Mesodermal cell (in vitro differentiated cells): Measurements from ENCODE around the gene NDUFS7.
"Not testable (repeated sequence)": the region's sequence is repeated elsewhere in the genome, so short reads cannot be mapped to it uniquely, and the experiment has no call there.

ENCODE experiments used
- H3K27ac ChIP-seq: 2 replicates; pipeline ENCODE4 v1.7.0; 2013; ENCODE audit warnings: mild to moderate bottlenecking, low read depth, low read length, moderate library complexity; ENCODE audit not compliant: severe bottlenecking
- H3K36me3 ChIP-seq: 2 replicates; pipeline ENCODE4 v1.7.1; 2013; ENCODE audit warnings: mild to moderate bottlenecking, low read length, moderate library complexity; ENCODE audit not compliant: control insufficient read depth, insufficient read depth
- H3K4me1 ChIP-seq: one replicate; pipeline ENCODE4 v1.7.1; 2013; ENCODE audit warnings: mild to moderate bottlenecking, low read length; ENCODE audit not compliant: insufficient read depth, control insufficient read depth, poor library complexity, severe bottlenecking
- H3K4me3 ChIP-seq: 2 replicates; pipeline ENCODE4 v1.7.0; 2013; ENCODE audit warnings: low read length, control low read depth, mild to moderate bottlenecking; ENCODE audit not compliant: insufficient read depth, poor library complexity, severe bottlenecking; ENCODE audit errors: extremely low read depth
- H3K9me3 ChIP-seq: 2 replicates; pipeline ENCODE4 v1.7.1; 2013; ENCODE audit warnings: mild to moderate bottlenecking, low read length, moderate library complexity; ENCODE audit not compliant: control insufficient read depth
- WGBS, 2 experiments: methylation state at CpG; one replicate each; pipeline ENCODE4 v1.1.5; 2013; ENCODE audit warnings: missing lambda C conversion rate in 2 of 2; ENCODE audit not compliant: insufficient coverage in 2 of 2; 5-methylcytosine and 5-hydroxymethylcytosine counted together

The NDUFS7 gene

GRCh38 chr19:1412323-1412923, 28.7 kb downstream of the NDUFS7 start:
- 94 to 95% methylated on average over 20 to 21 of the region's 21 CpGs for WGBS, 2 experiments
- Histone ChIP-seq H3K4me3 (no peak overlapping the region), H3K9me3 (no peaks in the 10 kb centered on the region), H3K4me1 (peaks cover 40% of the 10 kb centered on the region), H3K36me3 (peaks cover 63% of the 10 kb centered on the region), H3K27ac (no peak overlapping the region)

- 93 to 97% methylated on average over 31 to 33 of the region's 36 CpGs for WGBS, 2 experiments
- H3K27ac ChIP-seq, result no peak overlapping the region
- H3K4me1 ChIP-seq, result peaks cover 40% of the 10 kb centered on the region
Observed at GRCh38 chr19:1412995-1413800, 29.5 kb downstream of the NDUFS7 start.

GRCh38 chr19:1416014-1416841, 32.5 kb downstream of the NDUFS7 start:
- Histone ChIP-seq H3K36me3 (peaks cover 70% of the 10 kb centered on the region), H3K9me3 (no peaks in the 10 kb centered on the region), H3K27ac (peak overlapping the region; percentile 79), H3K4me3 (no peak overlapping the region), H3K4me1 (peaks cover 18% of the 10 kb centered on the region)
- 86 to 87% methylated on average over 23 to 26 of the region's 28 CpGs for WGBS, 2 experiments

More at GRCh38 chr19:1412995-1413800, 29.5 kb downstream of the NDUFS7 start:
- Histone ChIP-seq H3K36me3 (peaks cover 71% of the 10 kb centered on the region), H3K4me3 (no peak overlapping the region), H3K9me3 (no peaks in the 10 kb centered on the region)

- Histone ChIP-seq H3K27ac (no peak overlapping the region), H3K36me3 (peaks cover 76% of the 10 kb centered on the region), H3K4me1 (peaks cover 18% of the 10 kb centered on the region)
Observed at GRCh38 chr19:1417145-1417544, 33.4 kb downstream of the NDUFS7 start.

GRCh38 chr19:1417681-1418495, 34.2 kb downstream of the NDUFS7 start:
- Histone ChIP-seq H3K4me3 (no peak overlapping the region), H3K27ac (no peak overlapping the region), H3K9me3 (no peaks in the 10 kb centered on the region), H3K4me1 (peaks cover 18% of the 10 kb centered on the region), H3K36me3 (peaks cover 76% of the 10 kb centered on the region)
- 95 to 97% methylated on average over 23 to 26 of the region's 30 CpGs for WGBS, 2 experiments

More at GRCh38 chr19:1417145-1417544, 33.4 kb downstream of the NDUFS7 start:
- H3K9me3 ChIP-seq, result no peaks in the 10 kb centered on the region
- H3K4me3 ChIP-seq, result no peak overlapping the region
- WGBS, 2 experiments, result 96 to 97% methylated on average over 21 of the region's 21 CpGs

- Histone ChIP-seq H3K36me3 (peaks cover 76% of the 10 kb centered on the region), H3K4me3 (no peak overlapping the region), H3K9me3 (no peaks in the 10 kb centered on the region), H3K27ac (no peak overlapping the region), H3K4me1 (peaks cover 18% of the 10 kb centered on the region)
- WGBS, 2 experiments, result 95 to 99% methylated on average over 7 of the region's 13 CpGs
Observed at GRCh38 chr19:1418496-1418775, 34.7 kb downstream of the NDUFS7 start.

GRCh38 chr19:1418951-1419738, 35.4 kb downstream of the NDUFS7 start:
- Histone ChIP-seq H3K4me1 (peaks cover 18% of the 10 kb centered on the region), H3K27ac (no peak overlapping the region), H3K36me3 (peaks cover 76% of the 10 kb centered on the region), H3K9me3 (no peaks in the 10 kb centered on the region), H3K4me3 (no peak overlapping the region)
- 96 to 98% methylated on average over 17 to 18 of the region's 21 CpGs for WGBS, 2 experiments

GRCh38 chr19:1420085-1420484, 36.4 kb downstream of the NDUFS7 start:
- H3K27ac ChIP-seq, H3K4me3 ChIP-seq, H3K9me3 ChIP-seq: not testable (repeated sequence)
- Histone ChIP-seq H3K36me3 (peaks cover 79% of the 10 kb centered on the region), H3K4me1 (peaks cover 16% of the 10 kb centered on the region)
- WGBS, 2 experiments, result 100% methylated on average over 1 to 4 of the region's 43 CpGs

- 92 to 96% methylated on average over 11 to 15 of the region's 15 CpGs for WGBS, 2 experiments
- peaks cover 16% of the 10 kb centered on the region for H3K4me1 ChIP-seq
- H3K36me3 ChIP-seq, result peaks cover 84% of the 10 kb centered on the region
- no peak overlapping the region for H3K27ac ChIP-seq
- H3K4me3 ChIP-seq, result no peak overlapping the region
- no peaks in the 10 kb centered on the region for H3K9me3 ChIP-seq
Observed at GRCh38 chr19:1420590-1420989, 36.9 kb downstream of the NDUFS7 start.
